H1 (cell line): Measurements from ENCODE around the gene DUOX1.

Experiments used
- CTBP2 ChIP-seq: IDR thresholded peaks from 2 replicates; pipeline ENCODE4 v1.7.0; 2011; ENCODE audit warnings: borderline replicate concordance, mild to moderate bottlenecking, moderate library complexity, mixed read lengths, low read length; ENCODE audit not compliant: insufficient read depth, insufficient read length
- CTCF ChIP-seq, 3 experiments: IDR thresholded peaks; 1 replicate in 2 of 3; 2 replicates in 1 of 3; pipeline versions ENCODE4 v1.5.1 to v1.6.1; 2011; ENCODE audit warnings: low read length in 3 of 3, mild to moderate bottlenecking in 3 of 3, inconsistent platforms in 2 of 3, low read depth in 1 of 3, moderate library complexity in 1 of 3; ENCODE audit not compliant: insufficient read depth in 1 of 3; ENCODE audit errors: control extremely low read depth in 1 of 3
- EZH2 ChIP-seq: fragments of 200-600 bp; sonication (generic); IDR thresholded peaks from 2 replicates; pipeline ENCODE4 v1.7.1; 2012; ENCODE audit warnings: low read depth, mild to moderate bottlenecking, moderate library complexity, low read length, inconsistent platforms; ENCODE audit not compliant: severe bottlenecking
- MAFK ChIP-seq: IDR thresholded peaks from 2 replicates; pipeline ENCODE4 v1.6.1; 2012; ENCODE audit warnings: low read depth, mild to moderate bottlenecking, improper control_type of control experiment, low read length
- RAD21 ChIP-seq, 2 experiments: IDR thresholded peaks in 1 of 2; conservative IDR thresholded peaks in 1 of 2; 2 replicates each; pipeline ENCODE4 v1.6.1; 2011; ENCODE audit warnings: low read depth in 2 of 2, low read length in 2 of 2, improper control_type of control experiment in 1 of 2, inconsistent platforms in 1 of 2, mild to moderate bottlenecking in 1 of 2, moderate library complexity in 1 of 2
- SP2 ChIP-seq: IDR thresholded peaks from 2 replicates; pipeline ENCODE4 v1.6.1; 2012; ENCODE audit warnings: mild to moderate bottlenecking, low read length, inconsistent platforms

- no peak for TF ChIP-seq EZH2
- TF ChIP-seq SP2 = no peak
- TF ChIP-seq CTCF (IDR thresholded peaks at IDR 0.05; ENCODE audit: control extremely low read depth in 1 of 3, insufficient read depth in 1 of 3, low read depth in 1 of 3, low read length in 3 of 3) = no peak
- no peak for TF ChIP-seq RAD21 (IDR thresholded peaks at IDR 0.05 in 1 of 2, conservative IDR thresholded peaks at IDR 0.05 in 1 of 2; ENCODE audit: low read depth in 2 of 2, low read length in 2 of 2)
- TF ChIP-seq CTBP2 = no peak
- TF ChIP-seq MAFK = no peak
Observed at GRCh38 chr15:45199136-45199810, 69.5 kb downstream of the DUOX1 start.
